IMR-90 (cell line): ENCODE measurements around the gene ANKMY1. TPM values are rescaled to one million over a fixed set of nuclear protein-coding genes. Genes with fewer than 3 reads are reported as not detected.
A peak's percentile ranks its signal among the peaks of the same experiment; 100 is the strongest.

ENCODE experiments used
- ATAC-seq: fragments of 200-7000 bp; cut with Tn5 transposase; 2 replicates; pipeline ENCODE4 v1.9.1; 2020; ENCODE audit warnings: low read depth, mild to moderate bottlenecking, moderate library complexity
- Bru-seq: library from RNA; stranded (reverse); fragments of 400-500 nt; gene quantifications from one replicate; lab custom pipeline; 2021; lab: Mats Ljungman, UMichigan
- BruChase-seq, 2 experiments: library from RNA; stranded (reverse); fragments of 400-500 nt; gene quantifications; one replicate each; lab custom pipeline; 2021; lab: Mats Ljungman, UMichigan
- BruUV-seq: library from RNA; stranded (reverse); fragments of 400-500 nt; replicated peaks from 2 replicates; lab custom pipeline; 2021; lab: Mats Ljungman, UMichigan
- CTCF ChIA-PET: fragments of 300-600 bp; formaldehyde crosslinking; extraction: SDS; loops from one replicate; lab custom pipeline; 2021; ENCODE audit warnings: antibody characterized with exemption; lab: Yijun Ruan, JAX
- POLR2A ChIA-PET: fragments of 300-600 bp; sonication (Branson Sonifier 250); formaldehyde crosslinking; loops from one replicate; lab custom pipeline; 2022; ENCODE audit warnings: antibody characterized with exemption; ENCODE audit not compliant: unreplicated experiment; lab: Charles Lee
- DNase-seq: peaks from one replicate; pipeline ENCODE4 v3.0.0; 2013
- H2AFZ ChIP-seq: replicated peaks from 2 replicates; pipeline ENCODE3; 2013; ENCODE audit warnings: low read length, mild to moderate bottlenecking; ENCODE audit not compliant: poor library complexity
- H2AK5ac ChIP-seq: 2 replicates; pipeline ENCODE4 v1.6.1; 2013; ENCODE audit warnings: low read depth, low read length, inconsistent platforms
- H2AK9ac ChIP-seq: replicated peaks from 2 replicates; pipeline ENCODE3; 2013; ENCODE audit warnings: mild to moderate bottlenecking, low read depth, low read length, moderate library complexity; ENCODE audit not compliant: poor library complexity
- H2BK120ac ChIP-seq: 2 replicates; pipeline ENCODE4 v1.6.1; 2013; ENCODE audit warnings: low read depth, low read length, inconsistent platforms
- H2BK15ac ChIP-seq: 3 replicates; pipeline ENCODE4 v1.6.1; 2013; ENCODE audit warnings: low read depth, low read length, inconsistent platforms
- H2BK20ac ChIP-seq: 2 replicates; pipeline ENCODE4 v1.6.1; 2013; ENCODE audit warnings: low read depth, mild to moderate bottlenecking, inconsistent platforms, low read length, moderate library complexity
- H2BK5ac ChIP-seq: 2 replicates; pipeline ENCODE4 v1.6.1; 2013; ENCODE audit warnings: mild to moderate bottlenecking, low read depth, low read length, inconsistent platforms; ENCODE audit not compliant: poor library complexity, severe bottlenecking
- H3K14ac ChIP-seq: replicated peaks from 2 replicates; pipeline ENCODE4 v1.6.1; 2013; ENCODE audit warnings: low read depth, low read length, inconsistent platforms
- H3K18ac ChIP-seq: 2 replicates; pipeline ENCODE4 v1.6.1; 2013; ENCODE audit warnings: low read depth, low read length, control low read depth
- H3K23ac ChIP-seq: 2 replicates; pipeline ENCODE4 v1.6.1; 2013; ENCODE audit warnings: low read depth, low read length, inconsistent platforms
- H3K27ac ChIP-seq: 2 replicates; pipeline ENCODE4 v1.5.1; 2013; ENCODE audit warnings: mild to moderate bottlenecking, control low read depth, low read length; ENCODE audit not compliant: insufficient read depth
- H3K27me3 ChIP-seq: 2 replicates; pipeline ENCODE4 v1.6.1; 2013; ENCODE audit warnings: low read length; ENCODE audit not compliant: control insufficient read depth, insufficient read depth
- H3K36me3 ChIP-seq: 2 replicates; pipeline ENCODE4 v1.6.1; 2013; ENCODE audit warnings: low read length, mixed read lengths; ENCODE audit not compliant: control insufficient read depth, insufficient read depth
- H3K4ac ChIP-seq: 2 replicates; pipeline ENCODE4 v1.6.1; 2013; ENCODE audit warnings: low read depth, low read length, inconsistent platforms
- H3K4me1 ChIP-seq: 2 replicates; pipeline ENCODE4 v1.6.1; 2013; ENCODE audit warnings: low read length, mixed read lengths; ENCODE audit not compliant: control insufficient read depth, insufficient read depth
- H3K4me2 ChIP-seq: 2 replicates; pipeline ENCODE4 v1.6.1; 2013; ENCODE audit warnings: low read depth, mild to moderate bottlenecking, control low read depth, low read length, moderate library complexity
- H3K4me3 ChIP-seq: 2 replicates; pipeline ENCODE4 v1.5.1; 2013; ENCODE audit warnings: low read depth, mild to moderate bottlenecking, control low read depth, low read length, moderate library complexity; ENCODE audit not compliant: insufficient read depth
- H3K56ac ChIP-seq: 2 replicates; pipeline ENCODE4 v1.6.1; 2013; ENCODE audit warnings: low read length, inconsistent platforms; ENCODE audit not compliant: insufficient read depth; ENCODE audit errors: extremely low read depth
- H3K79me1 ChIP-seq, 2 experiments: 2 replicates each; pipeline ENCODE4 v1.6.1; 2013; ENCODE audit warnings: low read length in 2 of 2, inconsistent platforms in 1 of 2, low read depth in 1 of 2
- H3K9ac ChIP-seq: 2 replicates; pipeline ENCODE4 v1.6.1; 2013; ENCODE audit warnings: low read depth, low read length, control low read depth
- H3K9me1 ChIP-seq: 2 replicates; pipeline ENCODE4 v1.6.1; 2013; ENCODE audit warnings: low read length, inconsistent platforms; ENCODE audit not compliant: insufficient read depth
- H3K9me3 ChIP-seq: 2 replicates; pipeline ENCODE4 v1.6.1; 2013; ENCODE audit warnings: low read length; ENCODE audit not compliant: control insufficient read depth, insufficient read depth
- H4K20me1 ChIP-seq: 2 replicates; pipeline ENCODE4 v1.6.1; 2013; ENCODE audit warnings: low read length, inconsistent platforms; ENCODE audit not compliant: insufficient read depth
- H4K5ac ChIP-seq: 2 replicates; pipeline ENCODE4 v1.6.1; 2013; ENCODE audit warnings: mild to moderate bottlenecking, low read depth, low read length, control low read depth
- H4K8ac ChIP-seq, 2 experiments: 2 replicates each; pipeline ENCODE4 v1.6.1; 2013; ENCODE audit warnings: low read depth in 2 of 2, low read length in 2 of 2, control low read depth in 1 of 2, inconsistent platforms in 1 of 2
- H4K91ac ChIP-seq: 2 replicates; pipeline ENCODE4 v1.6.1; 2013; ENCODE audit warnings: low read depth, low read length, inconsistent platforms; ENCODE audit not compliant: insufficient read depth
- CEBPB ChIP-seq: IDR thresholded peaks from 2 replicates; pipeline ENCODE4 v1.6.1; 2012; ENCODE audit warnings: low read depth, low read length, improper control_type of control experiment
- FOS ChIP-seq: fragments of 150-350 bp; IDR thresholded peaks from 2 replicates; pipeline ENCODE4 v1.6.1; 2016; ENCODE audit warnings: low read depth, low read length
- MXI1 ChIP-seq: IDR thresholded peaks from 2 replicates; pipeline ENCODE4 v1.6.1; 2012; ENCODE audit warnings: low read depth, mild to moderate bottlenecking, low read length, moderate library complexity, borderline replicate concordance
- NFE2L2 ChIP-seq: fragments of 150-350 bp; IDR thresholded peaks from 2 replicates; pipeline ENCODE4 v1.6.1; 2016; ENCODE audit warnings: low read depth, mild to moderate bottlenecking, low read length
- POLR2A ChIP-seq: IDR thresholded peaks from 2 replicates; pipeline ENCODE4 v1.6.1; 2012; ENCODE audit warnings: mild to moderate bottlenecking, low read depth, low read length
- RFX5 ChIP-seq: IDR thresholded peaks from 2 replicates; pipeline ENCODE4 v1.8.0; 2012; ENCODE audit warnings: low read depth, mild to moderate bottlenecking, low read length, moderate library complexity
- WGBS, 2 experiments: methylation state at CpG; one replicate each; pipeline versions ENCODE4 v1.1.5 to v1.1.7; 2013; ENCODE audit warnings: missing lambda C conversion rate in 2 of 2; ENCODE audit not compliant: insufficient read length in 1 of 2; ENCODE audit errors: extremely low coverage in 2 of 2; 5-methylcytosine and 5-hydroxymethylcytosine counted together
- dilution Hi-C: fragments of 300-500 bp; cut with HindIII; formaldehyde crosslinking; loops from one replicate; pipeline ENCODE4 v1.14.3; 2018; ENCODE audit warnings: low sequenced_read_pairs; ENCODE audit not compliant: unreplicated experiment
- in situ Hi-C: fragments of 300-500 bp; cut with MboI; formaldehyde crosslinking; loops from 3 replicates; pipeline ENCODE4 v1.14.3; 2019; ENCODE audit warnings: low sequenced_read_pairs, inconsistent platforms, mixed read lengths
- intact Hi-C: fragments of 100-400 bp; cut with micrococcal nuclease; formaldehyde crosslinking; loops from 2 replicates; pipeline ENCODE4 v1.10.0; 2022
- long read RNA-seq: library from polyadenylated mRNA; unstranded; transcript quantifications from one replicate; pipeline ENCODE4 v2.0.0, GENCODE V29; 2021; ENCODE audit not compliant: unreplicated experiment
- polyA plus RNA-seq, 3 experiments: library from polyadenylated mRNA; depleted of rRNA; stranded (reverse); fragments of >200 nt; gene quantifications; 2 replicates each; pipeline ENCODE4 v1.2.3, GENCODE V29; 2012; ENCODE audit warnings: low replicate concordance in 1 of 3
- total RNA-seq: library from RNA; depleted of rRNA; stranded (reverse); fragments of >200 nt; gene quantifications from 2 replicates; pipeline ENCODE4 v1.2.3, GENCODE V29; 2012; rRNA removed

ANKMY1 gene
- total RNA-seq (2.9 and 3.3 TPM in 2 replicates), polyA plus RNA-seq (2012; rRNA removed) (4.1 and 5.5 TPM in 2 replicates), Bru-seq, nascent RNA (percentile 60 among the genes with signal in this experiment), BruChase-seq, experiment 1, labeled RNA remaining after a 6-hour chase (percentile 69 among the genes with signal in this experiment), BruChase-seq, experiment 2, labeled RNA remaining after a 2-hour chase (percentile 74 among the genes with signal in this experiment)
- polyA plus RNA-seq (2012; cell fraction: cytosol; rRNA removed), result 2.3 and 2.6 TPM in 2 replicates
- polyA plus RNA-seq (2012; cell fraction: nucleus; rRNA removed; ENCODE audit: low replicate concordance), result 16.4 and 17.5 TPM in 2 replicates
- long read RNA-seq, partial matches to known transcripts, result 1 of 8 reads
- long read RNA-seq, other reads (novel, unspliced or antisense), result 7 of 8 reads

GRCh38 chr2:240557808-240558207, at the start of gene ANKMY1:
ANKMY1 (minus strand) TSS chr2:240557988; CDS start chr2:240557335, 653 bp downstream.
- H2BK15ac ChIP-seq, result no peak within 1 kb of the TSS
- WGBS, 2 experiments, result 4% methylated on average over 36 of the region's 47 CpGs; no CpG with 5 or more reads in 1 of the 2 experiments
- H3K9ac ChIP-seq, result no peak within 1 kb of the TSS
- no peaks in the 10 kb centered on the region for H3K27me3 ChIP-seq
- peaks cover 5% of the 10 kb centered on the region for H3K4me1 ChIP-seq
- ChIA-PET POLR2A (no interaction called here), CTCF (no interaction called here)
- no peak within 1 kb of the TSS for H2BK5ac ChIP-seq
- H4K5ac ChIP-seq, result no peak within 1 kb of the TSS
- peak within 1 kb of the TSS; percentile 83 for H2AFZ ChIP-seq
- peaks cover 34 to 61% of the 10 kb centered on the region in 2 experiments for H3K79me1 ChIP-seq
- no peak within 1 kb of the TSS; the same call in 1 of the 2 replicates for H2AK5ac ChIP-seq
- H2BK120ac ChIP-seq, result no peak within 1 kb of the TSS
- DNase-seq, result peak; percentile 67
- no peaks in the 10 kb centered on the region for H3K9me3 ChIP-seq
- H3K23ac ChIP-seq, result no peak within 1 kb of the TSS; the same call in 1 of the 2 replicates
- peak; percentile 56 for ATAC-seq
- no peak within 1 kb of the TSS for H2BK20ac ChIP-seq
- no peak for TF ChIP-seq POLR2A
- no peak for TF ChIP-seq NFE2L2
- no peak for TF ChIP-seq FOS
- TF ChIP-seq CEBPB, result no peak
- no peak for TF ChIP-seq RFX5
- TF ChIP-seq MXI1, result peak; percentile 52; the same call in 1 of the 2 replicates
- no peak within 1 kb of the TSS for H3K56ac ChIP-seq
- dilution Hi-C loops (no loop called here), in situ Hi-C loops (no loop called here), intact Hi-C loops (no loop called here)
- H2AK9ac ChIP-seq, result peak within 1 kb of the TSS; percentile 58
- H3K4me3 ChIP-seq, result peak within 1 kb of the TSS; percentile 26
- H3K36me3 ChIP-seq, result peaks cover 5% of the 10 kb centered on the region
- no peak within 1 kb of the TSS for H3K14ac ChIP-seq
- no peak within 1 kb of the TSS for H4K91ac ChIP-seq
- no peak within 1 kb of the TSS for H3K27ac ChIP-seq
- peaks cover 24% of the 10 kb centered on the region for H3K9me1 ChIP-seq
- H3K18ac ChIP-seq, result no peak within 1 kb of the TSS
- H4K20me1 ChIP-seq, result peaks cover 26% of the 10 kb centered on the region
- H3K4ac ChIP-seq, result no peak within 1 kb of the TSS
- BruUV-seq, result no TSS peak
- H4K8ac ChIP-seq, result peak within 1 kb of the TSS in 1 of 2 experiments; percentile 38; a peak in 1 of 4 replicates
- peak within 1 kb of the TSS; percentile 51 for H3K4me2 ChIP-seq
